Stimulated activated CD8-positive, alpha-beta memory T cell treated with anti-CD3 and anti-CD28 coated beads, Interleukin-7, amount 100 ng/mL, for 24 hours (primary cell): ENCODE measurements around the gene SLC35D2.
"Not testable (repeated sequence)": the region's sequence is repeated elsewhere in the genome, so short reads cannot be mapped to it uniquely, and the experiment has no call there.

ENCODE experiments used
- DNase-seq: peaks from one replicate; pipeline ENCODE4 v3.0.0-alpha.2; 2020; ENCODE audit warnings: low read depth

The SLC35D2 gene

DNA sequence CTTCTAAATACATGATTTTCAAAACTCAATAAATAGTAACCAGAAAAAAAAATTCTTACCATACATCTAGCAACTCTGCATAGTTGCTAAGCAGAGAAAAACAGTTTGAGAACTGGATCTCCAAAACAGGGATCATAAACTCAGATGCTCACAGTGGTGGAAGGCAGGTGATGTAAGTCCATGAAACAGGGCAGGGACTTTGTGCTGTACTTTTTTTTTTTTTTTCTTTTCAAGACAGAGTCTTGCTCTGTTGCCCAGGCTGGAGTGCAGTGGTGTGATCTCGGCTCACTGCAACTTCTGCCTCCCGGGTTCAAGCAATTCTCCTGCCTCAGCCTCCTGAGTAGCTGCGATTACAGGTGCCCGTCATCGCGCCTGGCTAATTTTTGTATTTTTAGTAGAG is 76.6 kb downstream of the SLC35D2 start:
- DNase-seq, result not testable (repeated sequence)

DNA sequence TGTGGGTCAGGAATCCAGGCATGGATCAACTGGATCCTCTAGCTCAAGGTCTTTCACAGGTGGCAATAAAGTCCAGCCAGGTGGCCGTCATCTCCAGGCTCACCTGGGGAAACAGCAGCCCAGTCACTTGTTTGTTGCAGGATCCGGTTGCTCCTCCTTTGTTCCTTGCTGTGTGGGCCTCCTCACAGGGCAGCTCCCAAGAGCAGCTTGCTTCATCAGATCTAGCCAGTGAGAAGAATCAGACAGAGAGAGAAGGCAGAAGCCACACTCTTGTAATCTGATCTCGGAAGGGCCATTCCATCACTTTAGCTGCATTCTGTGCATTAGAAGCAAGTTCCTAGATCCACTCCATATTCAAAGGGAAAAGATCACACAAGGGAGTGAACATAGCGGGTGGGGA is 78.3 kb downstream of the SLC35D2 start:
- no peak for DNase-seq

DNA sequence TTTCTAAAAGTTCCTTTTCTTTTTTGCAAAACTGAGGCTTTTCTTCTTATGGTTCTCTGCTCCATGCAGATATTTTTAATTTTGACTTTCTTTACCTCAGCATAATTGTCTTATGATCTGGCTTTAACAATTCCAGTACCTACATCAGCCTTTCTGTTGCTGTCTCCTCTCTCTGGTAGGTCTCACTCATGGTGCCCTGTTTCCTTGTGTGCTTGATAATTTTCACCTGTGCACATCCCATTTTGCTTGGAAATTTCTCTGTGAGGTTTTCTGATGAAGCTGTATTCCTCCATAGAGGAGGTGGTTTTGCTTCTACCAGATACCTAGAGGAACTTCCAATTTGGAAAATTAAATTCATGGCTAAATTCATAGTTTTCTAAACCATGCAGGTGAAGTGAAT is 79.3 kb downstream of the SLC35D2 start:
- DNase-seq, result no peak

DNA sequence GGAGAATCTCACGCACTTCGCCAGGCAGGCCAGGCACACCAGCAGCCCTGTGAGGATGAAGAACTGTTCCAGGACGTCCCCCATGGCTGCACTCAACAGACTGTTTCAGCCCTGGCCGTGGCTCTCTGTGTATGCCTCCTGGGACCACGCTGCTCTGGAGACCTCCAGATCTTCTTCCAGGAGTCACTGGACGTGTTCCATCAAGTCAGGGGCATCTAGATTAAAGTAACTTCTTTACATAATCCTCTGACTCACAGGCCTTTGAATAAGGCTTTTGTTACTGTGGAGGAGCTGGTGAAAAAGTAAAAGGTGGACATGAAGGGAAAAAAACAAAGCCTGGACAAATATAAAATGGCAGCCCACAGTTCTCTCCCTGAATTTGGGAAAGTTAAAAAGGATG is 81.5 kb downstream of the SLC35D2 start, which contains the start of gene HSD17B3:
Gene HSD17B3 (minus strand): TSS at position 156 of the 400 bp plus-strand sequence. CDS start 72 bp downstream, at position 84.
- DNase-seq, result no peak

DNA sequence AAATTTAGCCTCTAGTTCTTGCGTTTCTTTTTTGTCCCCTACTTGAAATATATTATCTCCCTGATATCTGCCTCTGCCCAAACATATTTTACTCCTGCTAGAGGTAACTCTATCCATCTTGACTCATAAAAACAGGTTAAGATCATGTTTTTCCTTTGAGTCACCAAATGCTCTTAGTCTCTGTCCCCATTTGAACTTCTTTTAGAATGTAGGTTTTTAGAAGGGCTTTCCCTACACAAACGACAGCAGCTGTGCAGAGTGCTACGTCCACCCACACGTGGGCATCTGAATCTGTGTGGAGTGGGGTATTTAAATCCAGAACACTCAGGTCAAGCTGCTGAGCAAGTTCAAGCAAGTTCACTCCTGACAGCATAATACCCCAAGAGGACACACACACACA is 83.7 kb downstream of the SLC35D2 start:
- no peak for DNase-seq

DNA sequence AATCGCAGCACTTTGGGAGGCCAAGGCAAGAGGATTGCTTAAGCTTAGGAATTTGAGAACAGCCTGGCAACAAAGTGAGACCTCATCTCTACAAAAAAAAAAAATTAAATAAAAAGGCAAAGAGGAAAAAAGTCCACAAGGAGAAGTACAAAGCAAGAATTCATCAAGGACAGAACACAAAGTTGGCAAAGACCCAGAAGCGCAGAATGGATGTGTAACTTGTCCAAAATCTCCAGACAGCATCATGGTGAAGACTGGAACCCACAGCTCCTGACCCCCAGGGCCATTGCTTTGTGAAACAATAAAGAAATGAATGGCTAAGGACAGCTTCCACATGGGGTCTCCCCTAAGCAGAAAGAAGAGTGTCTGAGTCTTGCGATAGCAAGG is 89.4 kb downstream of the SLC35D2 start:
- no peak for DNase-seq

DNA sequence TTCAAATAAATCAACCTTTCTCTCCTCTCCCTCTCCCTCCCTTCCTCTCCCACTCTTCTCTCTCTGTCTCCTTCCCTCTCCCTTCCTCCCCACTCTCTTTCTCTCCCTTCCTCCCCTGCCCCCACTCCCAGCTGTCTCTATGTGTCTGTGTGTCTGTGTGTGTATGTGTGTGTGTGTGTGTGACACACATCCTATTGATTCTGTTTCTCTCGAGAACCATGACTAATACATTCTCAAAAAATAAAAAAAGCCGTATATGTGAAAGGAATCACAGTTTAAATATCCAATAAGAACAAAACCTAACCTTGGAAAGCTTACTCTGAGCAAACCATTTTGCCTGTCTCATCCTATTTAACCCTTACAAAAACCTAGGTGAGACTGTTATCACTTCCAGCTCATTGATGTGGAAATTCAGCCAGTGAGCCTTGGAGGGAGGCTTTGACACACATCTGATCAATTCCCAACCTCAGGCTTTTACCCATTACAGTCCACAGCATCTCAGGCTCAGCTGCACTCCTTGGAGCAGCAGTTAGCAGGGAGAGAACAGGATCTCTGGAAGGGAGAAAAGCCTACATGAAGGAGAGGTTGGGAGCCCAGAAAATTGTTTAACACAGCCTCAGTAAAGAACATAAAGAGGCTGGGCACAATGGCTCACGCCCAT is 89.9 kb downstream of the SLC35D2 start:
- DNase-seq, result no peak

DNA sequence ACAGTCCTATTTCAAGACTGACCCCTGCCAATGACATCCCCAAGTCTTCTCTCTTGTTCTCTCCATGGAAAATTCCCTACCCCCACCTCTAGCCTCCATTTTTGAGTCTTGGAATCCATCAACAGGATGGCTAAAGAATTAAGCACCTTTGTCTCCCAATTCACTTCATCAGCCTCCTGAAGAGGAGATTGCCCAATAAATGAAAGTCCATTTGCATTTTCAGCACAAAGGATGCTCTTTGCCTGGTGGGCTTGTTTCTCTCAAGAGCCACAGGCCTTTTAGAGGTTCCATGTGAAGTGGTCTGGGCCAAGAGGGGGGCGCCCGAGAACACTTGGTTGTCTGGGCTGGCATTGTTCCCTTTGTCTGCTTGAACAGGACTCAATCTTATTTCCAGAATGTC is 94.1 kb downstream of the SLC35D2 start:
- DNase-seq, result no peak

DNA sequence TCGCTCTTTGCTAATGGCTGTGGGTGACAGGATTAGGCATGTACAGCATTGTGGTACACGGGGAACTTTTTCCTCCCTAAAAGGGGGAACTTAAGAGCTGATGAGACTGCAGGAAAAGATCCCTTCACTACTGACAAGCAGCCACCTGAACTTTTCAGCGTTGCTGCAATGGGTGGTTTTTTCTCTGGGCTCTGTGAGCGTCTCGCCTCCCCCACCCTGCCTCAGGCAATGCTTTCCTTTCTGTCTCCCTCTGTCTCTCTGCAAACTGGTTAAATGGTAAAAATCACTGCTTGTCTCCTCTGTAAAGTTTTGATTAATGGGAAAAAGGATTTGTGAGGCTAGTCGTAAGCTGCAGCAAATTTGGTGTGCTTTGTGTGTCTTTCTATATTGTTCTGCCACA is 101.9 kb downstream of the SLC35D2 start:
- no peak for DNase-seq

DNA sequence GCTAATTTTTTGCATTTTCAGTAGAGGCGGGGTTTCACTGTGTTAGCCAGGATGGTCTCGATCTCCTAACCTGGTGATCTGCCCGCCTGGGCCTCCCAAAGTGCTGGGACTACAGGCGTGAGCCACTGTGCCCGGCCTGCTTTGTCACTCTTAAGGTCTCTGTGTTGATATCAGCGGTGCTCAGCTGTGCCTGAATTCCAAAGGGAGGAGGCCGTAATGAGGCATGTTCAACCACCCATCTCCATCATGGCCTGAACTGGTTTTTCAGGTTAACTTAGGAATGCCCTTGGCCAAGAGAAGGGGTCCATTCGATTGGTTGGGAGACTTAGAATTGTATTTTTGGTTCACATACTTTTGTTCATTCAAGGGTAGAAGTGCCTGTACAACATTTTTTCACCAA is 103.6 kb downstream of the SLC35D2 start:
- no peak for DNase-seq

DNA sequence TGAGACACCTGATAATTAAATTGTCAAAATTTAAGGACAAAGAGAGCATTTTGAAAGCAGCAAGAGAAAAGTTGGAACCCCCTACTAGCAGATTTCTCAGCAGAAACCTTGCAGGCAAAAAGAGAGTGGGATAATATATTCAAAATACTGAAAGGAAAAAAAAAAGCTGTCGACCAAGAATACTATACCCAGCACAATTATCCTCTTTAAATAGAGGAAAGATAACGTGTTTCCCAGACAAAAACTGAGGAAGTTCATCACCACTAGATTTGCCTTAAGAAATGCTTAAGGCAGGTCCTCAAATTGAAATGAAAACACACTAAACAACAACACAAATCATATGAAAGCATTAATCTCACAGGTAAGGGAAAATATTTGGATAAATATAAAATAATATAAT is 108.6 kb downstream of the SLC35D2 start:
- no peak for DNase-seq
